Measurements from ENCODE around the gene ZFYVE28.

GRCh38 chr4:2445130-2445529 is 26.7 kb upstream of the ZFYVE28 start:
- TF ChIP-seq, protein P1, sequence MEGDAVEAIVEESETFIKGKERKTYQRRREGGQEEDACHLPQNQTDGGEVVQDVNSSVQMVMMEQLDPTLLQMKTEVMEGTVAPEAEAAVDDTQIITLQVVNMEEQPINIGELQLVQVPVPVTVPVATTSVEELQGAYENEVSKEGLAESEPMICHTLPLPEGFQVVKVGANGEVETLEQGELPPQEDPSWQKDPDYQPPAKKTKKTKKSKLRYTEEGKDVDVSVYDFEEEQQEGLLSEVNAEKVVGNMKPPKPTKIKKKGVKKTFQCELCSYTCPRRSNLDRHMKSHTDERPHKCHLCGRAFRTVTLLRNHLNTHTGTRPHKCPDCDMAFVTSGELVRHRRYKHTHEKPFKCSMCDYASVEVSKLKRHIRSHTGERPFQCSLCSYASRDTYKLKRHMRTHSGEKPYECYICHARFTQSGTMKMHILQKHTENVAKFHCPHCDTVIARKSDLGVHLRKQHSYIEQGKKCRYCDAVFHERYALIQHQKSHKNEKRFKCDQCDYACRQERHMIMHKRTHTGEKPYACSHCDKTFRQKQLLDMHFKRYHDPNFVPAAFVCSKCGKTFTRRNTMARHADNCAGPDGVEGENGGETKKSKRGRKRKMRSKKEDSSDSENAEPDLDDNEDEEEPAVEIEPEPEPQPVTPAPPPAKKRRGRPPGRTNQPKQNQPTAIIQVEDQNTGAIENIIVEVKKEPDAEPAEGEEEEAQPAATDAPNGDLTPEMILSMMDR (IDR thresholded peaks at IDR 0.05): no peak
- TF ChIP-seq EZH2phosphoT487 (IDR thresholded peaks at IDR 0.05) (no peak), EZH2 (IDR thresholded peaks at IDR 0.05) (no peak)
